Nephron (organoid): ENCODE data around the gene PRTN3.

Experiments
- H3K27ac Mint-ChIP-seq, 3 experiments: 2 replicates each; pipeline ENCODE4 v1.8.0; 2020; ENCODE audit warnings: mixed read lengths in 3 of 3, mild to moderate bottlenecking in 2 of 3, moderate library complexity in 1 of 3
- H3K27me3 Mint-ChIP-seq: 2 replicates; pipeline ENCODE4 v1.8.0; 2021; ENCODE audit warnings: low read depth, mild to moderate bottlenecking, moderate library complexity, mixed read lengths
- H3K36me3 Mint-ChIP-seq: 2 replicates; pipeline ENCODE4 v1.8.0; 2020; ENCODE audit warnings: low read depth, mixed read lengths
- H3K4me1 Mint-ChIP-seq: 2 replicates; pipeline ENCODE4 v1.8.0; 2020; ENCODE audit warnings: mixed read lengths
- H3K4me3 Mint-ChIP-seq, 3 experiments: 2 replicates each; pipeline ENCODE4 v1.8.0; 2020; ENCODE audit warnings: mild to moderate bottlenecking in 3 of 3, mixed read lengths in 3 of 3, moderate library complexity in 2 of 3
- H3K9me3 Mint-ChIP-seq: 2 replicates; pipeline ENCODE4 v1.8.0; 2020; ENCODE audit warnings: mixed read lengths
- TF ChIP-seq, protein P1 (sequence below), 3 experiments: fragments of 200-600 bp; sonication (generic); IDR thresholded peaks; one replicate each; pipeline ENCODE4 v1.5.0; 2021; ENCODE audit warnings: antibody characterized with exemption in 3 of 3; ENCODE audit not compliant: unreplicated experiment in 3 of 3

Gene PRTN3

DNA sequence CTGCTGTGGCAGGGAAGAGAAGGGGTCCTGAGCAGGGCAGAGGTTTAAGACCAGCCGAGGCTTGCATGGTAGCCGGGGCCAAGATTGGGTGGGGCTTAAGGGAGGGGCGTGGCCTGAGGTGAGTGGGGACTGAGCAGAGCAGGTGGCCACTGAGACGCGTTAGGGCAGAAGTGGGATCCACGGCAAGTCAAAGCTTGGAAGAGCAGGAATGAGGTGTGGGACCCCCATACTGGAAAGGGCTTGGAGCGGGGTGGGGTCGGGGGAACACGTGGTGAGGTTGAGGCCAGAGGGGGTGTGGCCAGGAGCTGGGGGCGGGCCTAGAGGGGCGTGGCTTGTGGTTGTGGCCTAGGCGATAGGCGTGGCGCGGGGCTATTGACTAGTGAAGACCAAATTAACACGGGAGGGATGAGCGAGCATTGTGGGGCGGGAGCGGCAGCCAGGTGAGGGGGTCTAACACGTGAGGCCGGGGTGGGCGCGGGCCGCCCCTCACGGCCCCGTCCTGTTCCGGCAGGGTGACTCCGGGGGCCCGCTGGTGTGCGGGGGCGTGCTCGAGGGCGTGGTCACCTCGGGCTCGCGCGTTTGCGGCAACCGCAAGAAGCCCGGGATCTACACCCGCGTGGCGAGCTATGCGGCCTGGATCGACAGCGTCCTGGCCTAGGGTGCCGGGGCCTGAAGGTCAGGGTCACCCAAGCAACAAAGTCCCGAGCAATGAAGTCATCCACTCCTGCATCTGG, 21.9 kb downstream of the PRTN3 start:
- peaks cover 6% of the 10 kb centered on the region for H3K4me1 Mint-ChIP-seq
- H3K4me3 Mint-ChIP-seq, result peak overlapping the region in 1 of 3 experiments; percentile 61
- H3K9me3 Mint-ChIP-seq, result no peaks in the 10 kb centered on the region
- peak overlapping the region in 1 of 3 experiments; percentile 33 for H3K27ac Mint-ChIP-seq
- TF ChIP-seq, protein P1, sequence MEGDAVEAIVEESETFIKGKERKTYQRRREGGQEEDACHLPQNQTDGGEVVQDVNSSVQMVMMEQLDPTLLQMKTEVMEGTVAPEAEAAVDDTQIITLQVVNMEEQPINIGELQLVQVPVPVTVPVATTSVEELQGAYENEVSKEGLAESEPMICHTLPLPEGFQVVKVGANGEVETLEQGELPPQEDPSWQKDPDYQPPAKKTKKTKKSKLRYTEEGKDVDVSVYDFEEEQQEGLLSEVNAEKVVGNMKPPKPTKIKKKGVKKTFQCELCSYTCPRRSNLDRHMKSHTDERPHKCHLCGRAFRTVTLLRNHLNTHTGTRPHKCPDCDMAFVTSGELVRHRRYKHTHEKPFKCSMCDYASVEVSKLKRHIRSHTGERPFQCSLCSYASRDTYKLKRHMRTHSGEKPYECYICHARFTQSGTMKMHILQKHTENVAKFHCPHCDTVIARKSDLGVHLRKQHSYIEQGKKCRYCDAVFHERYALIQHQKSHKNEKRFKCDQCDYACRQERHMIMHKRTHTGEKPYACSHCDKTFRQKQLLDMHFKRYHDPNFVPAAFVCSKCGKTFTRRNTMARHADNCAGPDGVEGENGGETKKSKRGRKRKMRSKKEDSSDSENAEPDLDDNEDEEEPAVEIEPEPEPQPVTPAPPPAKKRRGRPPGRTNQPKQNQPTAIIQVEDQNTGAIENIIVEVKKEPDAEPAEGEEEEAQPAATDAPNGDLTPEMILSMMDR (IDR thresholded peaks at IDR 0.05; ENCODE audit: unreplicated experiment in 3 of 3), result no peak
- peaks cover 46% of the 10 kb centered on the region for H3K27me3 Mint-ChIP-seq
- peaks cover 13% of the 10 kb centered on the region for H3K36me3 Mint-ChIP-seq

DNA sequence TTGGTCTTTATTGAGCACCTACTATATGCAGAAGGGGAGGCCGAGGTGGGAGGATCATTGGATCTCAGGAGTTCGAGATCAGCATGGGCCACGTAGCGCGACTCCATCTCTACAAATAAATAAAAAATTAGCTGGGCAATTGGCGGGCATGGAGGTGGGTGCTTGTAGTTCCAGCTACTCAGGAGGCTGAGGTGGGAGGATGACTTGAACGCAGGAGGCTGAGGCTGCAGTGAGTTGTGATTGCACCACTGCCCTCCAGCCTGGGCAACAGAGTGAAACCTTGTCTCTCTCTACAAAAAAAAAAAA, 22.5 kb downstream of the PRTN3 start:
- no peak overlapping the region for H3K4me3 Mint-ChIP-seq
- H3K9me3 Mint-ChIP-seq, result no peaks in the 10 kb centered on the region
- peaks cover 6% of the 10 kb centered on the region for H3K4me1 Mint-ChIP-seq
- peaks cover 13% of the 10 kb centered on the region for H3K36me3 Mint-ChIP-seq
- peaks cover 41% of the 10 kb centered on the region for H3K27me3 Mint-ChIP-seq
- TF ChIP-seq, protein P1 (IDR thresholded peaks at IDR 0.05; ENCODE audit: unreplicated experiment in 3 of 3), result no peak
- H3K27ac Mint-ChIP-seq, result no peak overlapping the region

DNA sequence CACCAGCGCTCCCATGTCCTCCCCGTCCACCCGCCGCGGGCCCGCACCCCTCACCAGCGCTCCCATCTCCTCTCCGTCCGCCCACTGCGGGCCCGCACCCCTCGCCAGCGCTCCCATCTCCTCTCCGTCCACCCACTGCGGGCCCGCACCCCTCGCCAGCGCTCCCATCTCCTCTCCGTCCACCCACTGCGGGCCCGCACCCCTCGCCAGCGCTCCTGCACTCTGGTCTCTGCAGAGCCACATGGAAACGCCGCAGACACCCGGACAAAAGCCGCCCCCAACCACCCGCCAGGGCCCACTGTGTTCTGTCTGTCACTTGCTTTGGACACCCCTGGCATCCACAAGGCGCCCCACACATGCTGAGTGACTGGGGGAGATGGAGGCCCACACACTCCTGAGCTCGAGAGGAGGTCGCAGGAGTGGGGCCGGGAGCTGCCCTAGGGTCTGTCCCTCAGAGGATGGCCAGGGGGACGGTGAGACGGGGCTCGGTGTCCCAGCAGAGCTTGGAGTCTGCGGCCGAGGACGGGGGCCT, 26.0 kb downstream of the PRTN3 start:
- Mint-ChIP-seq H3K27me3 (peaks cover 24% of the 10 kb centered on the region), H3K9me3 (no peaks in the 10 kb centered on the region), H3K36me3 (peaks cover 31% of the 10 kb centered on the region), H3K4me3 (no peak overlapping the region), H3K4me1 (peaks cover 11% of the 10 kb centered on the region), H3K27ac (no peak overlapping the region)
- TF ChIP-seq, protein P1 (IDR thresholded peaks at IDR 0.05; ENCODE audit: unreplicated experiment in 3 of 3), result no peak

DNA sequence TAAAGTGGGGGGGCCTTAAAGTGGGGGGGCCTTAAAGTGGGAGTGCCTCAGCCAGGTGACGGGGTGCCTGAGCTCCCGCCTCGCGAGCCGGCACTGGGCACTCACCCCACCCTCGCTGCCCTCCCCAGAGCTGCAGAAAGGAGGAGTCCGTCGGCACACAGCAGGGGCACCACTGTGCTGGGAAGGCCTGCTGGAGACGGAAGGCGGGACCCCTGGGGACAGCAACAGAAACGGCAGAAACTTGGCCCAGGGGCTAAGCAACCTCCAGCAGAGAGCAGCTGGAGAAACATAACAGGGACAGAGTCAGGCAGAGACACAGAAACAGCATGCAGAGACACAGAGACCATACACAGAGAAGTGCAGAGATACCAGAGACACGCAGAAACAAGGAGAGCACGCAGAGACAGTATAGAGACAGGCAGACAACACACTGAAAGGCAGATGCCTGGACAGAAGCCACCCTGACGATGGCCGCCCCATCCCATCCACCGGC, 26.5 kb downstream of the PRTN3 start:
- H3K36me3 Mint-ChIP-seq, result peaks cover 31% of the 10 kb centered on the region
- peaks cover 11% of the 10 kb centered on the region for H3K4me1 Mint-ChIP-seq
- peak overlapping the region in 1 of 3 experiments; percentile 33 for H3K27ac Mint-ChIP-seq
- H3K27me3 Mint-ChIP-seq, result peaks cover 19% of the 10 kb centered on the region
- TF ChIP-seq, protein P1 (IDR thresholded peaks at IDR 0.05; ENCODE audit: unreplicated experiment in 3 of 3), result no peak
- H3K9me3 Mint-ChIP-seq, result no peaks in the 10 kb centered on the region
- H3K4me3 Mint-ChIP-seq, result peak overlapping the region in 1 of 3 experiments; percentile 10

DNA sequence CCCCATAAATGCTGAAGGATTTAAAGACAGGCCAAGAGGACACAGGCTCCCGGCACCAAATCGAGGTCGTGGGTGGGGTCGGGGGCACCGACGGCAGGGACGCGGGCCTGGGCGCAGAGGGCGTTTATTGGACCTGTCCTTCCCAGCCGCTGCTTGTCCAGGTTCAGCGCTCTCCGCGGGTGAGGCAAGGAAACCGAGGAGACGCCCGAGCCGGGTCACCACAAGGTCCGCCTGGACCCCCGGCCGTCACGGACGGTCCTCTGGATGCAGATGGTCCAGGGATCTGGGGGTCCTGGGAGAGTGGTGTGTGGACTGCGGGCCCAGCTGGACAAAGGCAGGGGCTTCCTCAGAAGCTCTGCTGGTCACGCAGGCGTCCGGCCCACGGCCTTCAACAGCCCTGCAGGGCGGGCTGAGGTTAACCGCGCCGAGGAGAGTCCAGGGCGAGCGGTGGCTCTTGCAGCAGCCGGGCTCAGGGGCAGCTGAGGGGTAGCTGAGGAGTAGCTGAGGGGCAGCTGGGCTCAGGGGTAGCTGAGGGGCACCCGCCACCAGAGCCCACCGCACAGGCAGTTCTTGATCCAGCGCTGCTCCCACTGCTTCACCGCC, 27.2 kb downstream of the PRTN3 start:
- Mint-ChIP-seq H3K27ac (no peak overlapping the region), H3K36me3 (peaks cover 31% of the 10 kb centered on the region), H3K4me1 (peaks cover 11% of the 10 kb centered on the region), H3K4me3 (no peak overlapping the region), H3K27me3 (peaks cover 13% of the 10 kb centered on the region), H3K9me3 (no peaks in the 10 kb centered on the region)
- TF ChIP-seq, protein P1 (IDR thresholded peaks at IDR 0.05; ENCODE audit: unreplicated experiment in 3 of 3), result no peak
